ENCODE measurements around the gene IL21R.
A peak's percentile ranks its signal among the peaks of the same experiment; 100 is the strongest.
"Not testable (repeated sequence)": the region's sequence is repeated elsewhere in the genome, so short reads cannot be mapped to it uniquely, and the experiment has no call there.

Gene IL21R

DNA sequence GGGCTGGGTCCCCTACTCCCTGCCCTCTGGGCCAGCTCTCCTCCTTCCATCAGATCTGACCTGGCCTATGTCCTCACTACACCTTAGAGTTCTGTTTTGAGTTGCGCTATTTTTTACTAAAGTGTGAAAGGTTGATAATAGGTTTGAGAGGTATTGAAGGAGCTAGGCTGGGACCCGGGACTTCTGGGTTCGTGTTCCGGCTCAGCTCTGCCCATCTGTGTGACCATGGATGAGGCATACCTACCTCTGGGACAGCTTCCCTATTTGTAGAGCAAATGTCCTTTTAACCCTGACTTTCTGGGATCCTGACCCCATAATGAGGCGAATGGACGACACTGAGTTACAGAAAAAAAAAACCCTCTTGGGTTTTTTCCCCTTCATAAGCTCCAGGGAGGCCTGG is 36.0 kb downstream of the IL21R start:
- DNase-seq (ENCODE audit: low read depth, low spot score): no peak
- H3K27ac ChIP-seq: no peak overlapping the region

GRCh38 chr16:27439271-27440018 is 37.5 kb downstream of the IL21R start:
- H3K27ac ChIP-seq: no peak overlapping the region
- DNase-seq (ENCODE audit: low read depth, low spot score): no peak

DNA sequence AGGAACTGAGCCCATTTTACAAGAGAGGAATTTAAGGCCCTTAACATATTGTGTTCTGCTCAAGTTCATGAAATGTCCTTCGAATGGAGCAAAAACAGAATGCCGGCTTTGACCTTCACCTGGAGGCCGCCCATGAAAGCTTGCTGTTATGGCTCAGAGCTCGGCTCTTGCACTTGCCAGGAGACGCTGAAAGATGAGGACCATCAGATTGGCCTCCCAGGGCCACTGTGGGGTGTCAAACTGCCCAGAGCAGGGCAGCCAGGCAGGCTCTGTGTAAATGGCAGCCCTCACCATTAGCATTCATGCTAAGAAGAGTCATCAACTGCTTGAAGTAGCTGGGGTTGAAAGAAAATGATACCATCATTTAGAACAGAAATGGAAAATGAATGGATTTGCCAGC is 39.3 kb downstream of the IL21R start:
- no peak overlapping the region for H3K27ac ChIP-seq
- no peak for DNase-seq (ENCODE audit: low read depth, low spot score)

GRCh38 chr16:27441998-27442397 is 40.0 kb downstream of the IL21R start:
- no peak for DNase-seq (ENCODE audit: low read depth, low spot score)
- H3K27ac ChIP-seq: no peak overlapping the region

GRCh38 chr16:27444015-27444414 is 42.0 kb downstream of the IL21R start:
- peak; percentile 20 for DNase-seq (ENCODE audit: low read depth, low spot score)

DNA sequence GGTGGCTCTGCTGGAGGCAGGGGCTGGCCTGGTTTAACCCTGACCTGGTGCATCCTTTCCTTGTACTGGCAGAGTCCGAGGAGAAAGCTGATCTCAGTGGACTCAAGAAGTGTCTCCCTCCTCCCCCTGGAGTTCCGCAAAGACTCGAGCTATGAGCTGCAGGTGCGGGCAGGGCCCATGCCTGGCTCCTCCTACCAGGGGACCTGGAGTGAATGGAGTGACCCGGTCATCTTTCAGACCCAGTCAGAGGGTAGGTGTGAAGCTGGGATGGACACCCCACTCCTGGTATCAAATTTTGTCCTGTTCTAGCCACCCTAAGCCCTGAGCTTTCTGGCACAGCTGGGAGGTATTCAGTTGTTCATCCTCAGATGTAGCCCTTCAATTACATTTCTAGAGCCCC is 42.5 kb downstream of the IL21R start:
- no peak for DNase-seq (ENCODE audit: low read depth, low spot score)
- H3K27ac ChIP-seq: no peak overlapping the region

More at GRCh38 chr16:27444015-27444414, 42.0 kb downstream of the IL21R start:
- H3K27ac ChIP-seq: no peak overlapping the region

DNA sequence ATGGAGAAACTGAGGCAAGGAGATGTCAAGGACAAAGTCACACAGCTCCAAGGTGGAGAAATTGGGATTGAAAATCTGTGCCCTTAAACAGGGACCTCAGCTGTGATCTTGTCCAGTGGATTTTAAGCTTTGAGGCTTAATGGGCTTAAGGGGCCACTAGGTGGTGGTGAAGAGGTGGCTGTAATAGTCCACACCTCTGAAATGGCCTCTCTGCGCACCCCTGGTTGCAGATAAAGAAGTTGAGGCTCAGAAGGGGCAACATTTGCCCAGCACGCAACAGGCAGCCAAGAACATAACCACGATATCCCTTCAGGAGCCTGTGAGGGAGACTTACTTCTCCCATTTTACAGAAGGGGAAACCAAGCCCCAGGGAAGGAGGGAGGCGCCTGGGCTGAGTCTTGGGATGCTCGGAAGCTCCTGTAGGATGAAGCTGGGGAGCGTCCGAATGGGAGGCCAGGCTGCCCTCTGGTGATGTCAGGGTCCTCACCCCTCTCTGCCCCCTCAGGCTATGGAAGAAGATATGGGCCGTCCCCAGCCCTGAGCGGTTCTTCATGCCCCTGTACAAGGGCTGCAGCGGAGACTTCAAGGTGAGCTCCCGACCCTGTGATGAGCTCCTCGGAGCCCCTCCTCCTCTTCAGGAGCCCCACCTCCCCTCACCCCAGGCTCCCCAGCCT is 43.7 kb downstream of the IL21R start:
- H3K27ac ChIP-seq: no peak overlapping the region
- DNase-seq (ENCODE audit: low read depth, low spot score): no peak

- no peak overlapping the region for H3K27ac ChIP-seq
- no peak for DNase-seq (ENCODE audit: low read depth, low spot score)
These were observed 44.7 kb downstream of the IL21R start for GRCh38 chr16:27446721-27447120.

- no peak for DNase-seq (ENCODE audit: low read depth, low spot score)
- no peak overlapping the region for H3K27ac ChIP-seq
These were observed 45.3 kb downstream of the IL21R start for GRCh38 chr16:27447301-27447700.

DNA sequence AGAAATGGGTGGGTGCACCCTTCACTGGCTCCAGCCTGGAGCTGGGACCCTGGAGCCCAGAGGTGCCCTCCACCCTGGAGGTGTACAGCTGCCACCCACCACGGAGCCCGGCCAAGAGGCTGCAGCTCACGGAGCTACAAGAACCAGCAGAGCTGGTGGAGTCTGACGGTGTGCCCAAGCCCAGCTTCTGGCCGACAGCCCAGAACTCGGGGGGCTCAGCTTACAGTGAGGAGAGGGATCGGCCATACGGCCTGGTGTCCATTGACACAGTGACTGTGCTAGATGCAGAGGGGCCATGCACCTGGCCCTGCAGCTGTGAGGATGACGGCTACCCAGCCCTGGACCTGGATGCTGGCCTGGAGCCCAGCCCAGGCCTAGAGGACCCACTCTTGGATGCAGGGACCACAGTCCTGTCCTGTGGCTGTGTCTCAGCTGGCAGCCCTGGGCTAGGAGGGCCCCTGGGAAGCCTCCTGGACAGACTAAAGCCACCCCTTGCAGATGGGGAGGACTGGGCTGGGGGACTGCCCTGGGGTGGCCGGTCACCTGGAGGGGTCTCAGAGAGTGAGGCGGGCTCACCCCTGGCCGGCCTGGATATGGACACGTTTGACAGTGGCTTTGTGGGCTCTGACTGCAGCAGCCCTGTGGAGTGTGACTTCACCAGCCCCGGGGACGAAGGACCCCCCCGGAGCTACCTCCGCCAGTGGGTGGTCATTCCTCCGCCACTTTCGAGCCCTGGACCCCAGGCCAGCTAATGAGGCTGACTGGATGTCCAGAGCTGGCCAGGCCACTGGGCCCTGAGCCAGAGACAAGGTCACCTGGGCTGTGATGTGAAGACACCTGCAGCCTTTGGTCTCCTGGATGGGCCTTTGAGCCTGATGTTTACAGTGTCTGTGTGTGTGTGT is 46.8 kb downstream of the IL21R start:
- H3K27ac ChIP-seq: no peak overlapping the region
- DNase-seq (ENCODE audit: low read depth, low spot score): no peak

GRCh38 chr16:27449434-27450195 is 47.6 kb downstream of the IL21R start:
- H3K27ac ChIP-seq: no peak overlapping the region
- no peak for DNase-seq (ENCODE audit: low read depth, low spot score)

GRCh38 chr16:27450196-27450549 is 48.2 kb downstream of the IL21R start:
- H3K27ac ChIP-seq: no peak overlapping the region
- DNase-seq (ENCODE audit: low read depth, low spot score): no peak

GRCh38 chr16:27452569-27453493 is 50.9 kb downstream of the IL21R start:
- DNase-seq (ENCODE audit: low read depth, low spot score): no peak
- H3K27ac ChIP-seq: no peak overlapping the region

- no peak for DNase-seq (ENCODE audit: low read depth, low spot score)
- no peak overlapping the region for H3K27ac ChIP-seq
These were observed 51.5 kb downstream of the IL21R start for GRCh38 chr16:27453494-27453825.

GRCh38 chr16:27455700-27456099 is 53.7 kb downstream of the IL21R start:
- no peak overlapping the region for H3K27ac ChIP-seq
- no peak for DNase-seq (ENCODE audit: low read depth, low spot score)

GRCh38 chr16:27457605-27457900 is 55.6 kb downstream of the IL21R start:
- not testable (repeated sequence) for DNase-seq (ENCODE audit: low read depth, low spot score); H3K27ac ChIP-seq

GRCh38 chr16:27458258-27458657 is 56.3 kb downstream of the IL21R start:
- DNase-seq (ENCODE audit: low read depth, low spot score): peak; percentile 29
- H3K27ac ChIP-seq: peak overlapping the region; percentile 14

DNA sequence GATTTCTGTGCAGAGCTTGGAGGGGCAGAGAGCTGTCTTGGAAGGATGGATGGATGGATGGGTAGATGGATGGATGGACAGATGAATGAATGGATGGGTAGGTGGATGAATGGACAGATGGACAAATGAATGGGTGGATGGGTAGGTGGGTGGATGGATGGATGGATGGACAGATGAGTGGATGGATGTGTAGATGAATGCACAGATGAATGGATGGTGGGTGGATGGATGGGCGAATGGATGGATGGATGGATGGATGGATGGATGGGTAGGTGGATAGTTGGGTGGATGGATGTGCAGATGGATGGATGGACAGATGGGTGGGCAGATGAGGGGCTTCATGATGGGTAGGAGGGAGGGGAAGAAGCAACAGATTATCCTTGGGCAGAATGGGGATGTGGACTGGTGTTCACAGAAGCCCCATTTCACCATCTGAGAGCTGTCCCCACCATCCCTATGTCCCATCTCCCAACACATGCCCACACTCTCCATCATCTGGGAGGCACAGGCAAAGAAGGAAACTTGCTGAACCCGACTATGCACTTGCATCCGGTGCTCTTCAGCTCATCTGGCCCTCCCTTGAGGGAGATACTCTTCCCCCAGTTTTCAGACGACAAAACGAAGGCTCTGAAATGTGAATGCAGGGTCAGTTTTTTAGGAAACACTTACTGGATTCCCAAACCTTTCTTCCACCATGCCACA is 57.2 kb downstream of the IL21R start:
- no peak overlapping the region for H3K27ac ChIP-seq
- no peak for DNase-seq (ENCODE audit: low read depth, low spot score)

DNA sequence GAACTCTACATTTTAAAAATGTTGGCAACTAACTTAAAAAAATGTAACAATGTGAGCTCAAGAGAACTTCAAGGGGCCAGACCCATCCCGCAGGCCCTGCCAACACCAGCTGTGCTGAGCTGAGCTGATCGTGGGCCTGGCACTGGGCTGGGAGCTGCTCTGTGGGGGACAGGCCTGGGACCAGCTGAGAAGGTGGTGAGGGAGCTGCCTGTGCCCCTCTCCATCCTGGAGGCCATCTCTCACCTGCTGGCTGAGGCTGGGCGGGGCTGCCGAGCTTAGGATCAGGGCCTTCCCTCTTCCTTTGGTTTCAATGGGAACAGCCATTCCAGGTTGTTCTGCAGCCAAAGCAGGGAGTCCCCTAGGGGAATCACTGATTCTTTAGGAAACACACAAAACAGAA is 58.2 kb downstream of the IL21R start:
- no peak for DNase-seq (ENCODE audit: low read depth, low spot score)
- H3K27ac ChIP-seq: no peak overlapping the region
